H1 (cell line): ENCODE data around the gene KCNMA1. TPM values are rescaled to one million over a fixed set of nuclear protein-coding genes. Genes with fewer than 3 reads are reported as not detected.

Experiments used
- ASH2L ChIP-seq: fragments of 200-600, 300-600 bp; sonication (generic); IDR thresholded peaks from one replicate; pipeline ENCODE4 v1.7.1; 2017; ENCODE audit warnings: low read length
- BRCA1 ChIP-seq: IDR thresholded peaks from 2 replicates; pipeline ENCODE4 v1.6.1; 2012; ENCODE audit warnings: low read depth, low read length, improper control_type of control experiment
- CEBPB ChIP-seq: IDR thresholded peaks from 2 replicates; pipeline ENCODE4 v1.6.1; 2012; ENCODE audit warnings: low read depth, low read length
- CHD1 ChIP-seq: IDR thresholded peaks from 2 replicates; pipeline ENCODE4 v1.6.1; 2012; ENCODE audit warnings: low read depth, low read length, improper control_type of control experiment
- CHD7 ChIP-seq: fragments of 300-600 bp; sonication (generic); IDR thresholded peaks from 2 replicates; pipeline ENCODE4 v1.7.1; 2012; ENCODE audit warnings: low read length, moderate library complexity, mild to moderate bottlenecking, inconsistent platforms; ENCODE audit not compliant: insufficient replicate concordance
- EGR1 ChIP-seq: IDR thresholded peaks from 2 replicates; pipeline ENCODE4 v1.6.1; 2011; ENCODE audit warnings: low read depth, low read length, borderline replicate concordance
- GABPA ChIP-seq: IDR thresholded peaks from 2 replicates; pipeline ENCODE4 v1.6.1; 2011; ENCODE audit warnings: mild to moderate bottlenecking, low read length, moderate library complexity, borderline replicate concordance; ENCODE audit not compliant: insufficient read depth
- JUN ChIP-seq: IDR thresholded peaks from 2 replicates; pipeline ENCODE4 v1.6.1; 2011; ENCODE audit warnings: low read depth, mild to moderate bottlenecking, improper control_type of control experiment, low read length
- SRF ChIP-seq: IDR thresholded peaks from 2 replicates; pipeline ENCODE4 v1.6.1; 2011; ENCODE audit warnings: mild to moderate bottlenecking, low read depth, low read length, moderate library complexity
- TAF7 ChIP-seq: optimal IDR thresholded peaks from 2 replicates; pipeline ENCODE3; 2011; ENCODE audit warnings: low read depth, mild to moderate bottlenecking, inconsistent platforms, low read length, moderate library complexity, borderline replicate concordance
- TEAD4 ChIP-seq: IDR thresholded peaks from 2 replicates; pipeline ENCODE4 v1.6.1; 2012; ENCODE audit warnings: low read depth, low read length, inconsistent platforms, mixed read lengths
- USF2 ChIP-seq: IDR thresholded peaks from 2 replicates; pipeline ENCODE4 v1.6.1; 2011; ENCODE audit warnings: low read length, improper control_type of control experiment
- polyA plus RNA-seq, 7 experiments: library from polyadenylated mRNA; depleted of rRNA in 3 of 7; stranded (reverse) in 5 of 7; unstranded in 2 of 7; fragments of >200 nt in 5 of 7; fragments of 200-250 nt in 2 of 7; gene quantifications; 1 replicate in 5 of 7; 2 replicates in 1 of 7; 4 replicates in 1 of 7; pipeline versions ENCODE4 v1.2.1 to v1.2.3, GENCODE V29; 2011 to 2013; ENCODE audit warnings: missing spikeins in 2 of 7, mixed read lengths in 2 of 7
- total RNA-seq: library from RNA; stranded (reverse); fragmentation: NEBNext Ultra II Directional; extraction: Animal tissue kit (Norgen Biotek cat#: 25700); gene quantifications from 2 replicates; pipeline ENCODE4 v1.2.1, GENCODE V29; 2021

The KCNMA1 gene
- total and polyA plus RNA-seq, 2 of the 8 experiments (the other 6 are each of a cell fraction or from before 2014, with no cell fraction given) = 10.2 to 11.1 TPM

- TF ChIP-seq CHD7 (no peak), USF2 (no peak), SRF (no peak), EGR1 (no peak), TAF7 (no peak), ASH2L (no peak), GABPA (no peak), CHD1 (no peak), TEAD4 (no peak), BRCA1 (no peak), CEBPB (no peak), JUN (no peak)
Measured at GRCh38 chr10:76977901-76978300, 659.7 kb downstream of the KCNMA1 start (continued).
